ENCODE data around the gene VAX1.
"Not testable (repeated sequence)": the region's sequence is repeated elsewhere in the genome, so short reads cannot be mapped to it uniquely, and the experiment has no call there.

VAX1 gene

DNA sequence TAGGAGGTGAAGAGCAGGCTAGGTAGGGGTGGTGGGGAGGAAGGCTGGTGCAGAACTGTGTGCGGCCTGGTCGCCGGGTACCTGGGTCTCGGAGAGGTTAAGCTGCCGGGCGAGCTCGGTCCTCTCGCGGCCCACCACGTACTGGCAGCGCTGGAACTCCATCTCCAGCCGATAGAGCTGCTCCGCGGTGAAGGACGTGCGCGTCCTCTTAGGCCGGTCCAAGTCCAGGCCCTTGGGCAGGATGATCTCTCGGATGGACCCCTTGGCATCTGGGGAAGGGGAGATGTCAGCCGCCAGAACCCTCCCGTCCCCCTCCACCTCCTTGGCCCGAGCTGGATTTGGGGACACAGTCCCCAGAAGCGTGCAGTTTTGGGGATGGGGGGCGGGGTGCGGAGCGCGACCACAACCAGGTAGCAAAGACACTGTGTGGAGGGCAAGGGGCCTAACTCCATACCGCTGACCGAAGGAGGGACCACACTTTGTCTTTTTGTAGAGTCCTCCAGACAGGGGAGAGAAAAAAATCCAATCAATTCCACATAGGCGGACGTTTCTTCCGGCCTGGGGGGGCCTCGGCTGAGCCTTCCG is 1.6 kb downstream of the VAX1 start:
- DNase-seq (ENCODE audit: low read depth in 2 of 3, low spot score in 1 of 3), result no peak

DNA sequence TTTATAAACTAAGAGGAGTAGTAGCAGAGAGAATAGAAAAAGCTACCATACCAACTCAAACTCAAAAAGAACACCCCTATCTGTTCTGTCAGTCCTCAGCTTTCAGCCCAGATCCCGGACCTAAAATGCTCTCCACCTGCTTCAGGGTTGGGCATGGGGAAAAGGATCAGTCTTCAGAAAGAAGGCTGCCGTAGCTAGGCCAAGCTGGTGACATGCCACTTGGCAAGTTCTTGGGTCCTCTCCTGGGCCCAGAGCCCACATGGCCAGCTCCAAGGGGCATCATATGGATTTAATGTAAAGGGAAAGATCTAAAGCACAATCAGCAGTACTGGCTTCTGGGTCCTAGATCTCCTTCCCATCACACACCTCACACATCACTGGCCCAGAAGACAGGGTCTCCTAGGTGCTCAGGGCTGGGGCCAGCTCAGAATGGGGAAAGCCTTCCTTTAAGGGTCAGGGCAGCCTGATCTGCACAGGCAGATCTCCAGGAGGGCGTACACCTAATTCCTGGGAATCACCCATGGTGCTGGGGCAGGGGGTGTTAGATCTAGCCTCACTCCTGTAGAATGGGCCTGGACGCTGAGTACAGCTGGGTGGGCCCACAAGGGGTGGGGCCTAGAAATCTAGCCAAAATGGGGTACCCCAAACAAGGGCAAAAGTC is 2.5 kb downstream of the VAX1 start:
- no peak for DNase-seq (ENCODE audit: low read depth in 2 of 3, low spot score in 1 of 3)

GRCh38 chr10:117135026-117135372 is 3.1 kb downstream of the VAX1 start:
- DNase-seq (ENCODE audit: low read depth in 2 of 3, low spot score in 1 of 3), result no peak

GRCh38 chr10:117134306-117135025 is 3.6 kb downstream of the VAX1 start:
- DNase-seq (ENCODE audit: low read depth in 2 of 3, low spot score in 1 of 3), result no peak

DNA sequence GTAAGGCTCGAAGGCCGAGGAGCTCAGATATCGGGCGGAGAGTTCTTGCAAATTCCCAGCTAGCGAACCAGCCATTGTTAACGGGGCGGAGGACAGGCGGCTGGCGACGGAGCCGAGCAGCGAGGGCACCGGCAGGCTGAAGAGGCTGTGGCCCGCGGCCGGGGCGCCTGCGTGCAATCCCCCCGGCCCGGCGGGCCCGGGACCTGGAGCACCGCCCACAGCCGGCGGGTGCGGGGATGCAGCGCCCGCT is 4.1 kb downstream of the VAX1 start:
- no peak for DNase-seq (ENCODE audit: low read depth in 2 of 3, low spot score in 1 of 3)

DNA sequence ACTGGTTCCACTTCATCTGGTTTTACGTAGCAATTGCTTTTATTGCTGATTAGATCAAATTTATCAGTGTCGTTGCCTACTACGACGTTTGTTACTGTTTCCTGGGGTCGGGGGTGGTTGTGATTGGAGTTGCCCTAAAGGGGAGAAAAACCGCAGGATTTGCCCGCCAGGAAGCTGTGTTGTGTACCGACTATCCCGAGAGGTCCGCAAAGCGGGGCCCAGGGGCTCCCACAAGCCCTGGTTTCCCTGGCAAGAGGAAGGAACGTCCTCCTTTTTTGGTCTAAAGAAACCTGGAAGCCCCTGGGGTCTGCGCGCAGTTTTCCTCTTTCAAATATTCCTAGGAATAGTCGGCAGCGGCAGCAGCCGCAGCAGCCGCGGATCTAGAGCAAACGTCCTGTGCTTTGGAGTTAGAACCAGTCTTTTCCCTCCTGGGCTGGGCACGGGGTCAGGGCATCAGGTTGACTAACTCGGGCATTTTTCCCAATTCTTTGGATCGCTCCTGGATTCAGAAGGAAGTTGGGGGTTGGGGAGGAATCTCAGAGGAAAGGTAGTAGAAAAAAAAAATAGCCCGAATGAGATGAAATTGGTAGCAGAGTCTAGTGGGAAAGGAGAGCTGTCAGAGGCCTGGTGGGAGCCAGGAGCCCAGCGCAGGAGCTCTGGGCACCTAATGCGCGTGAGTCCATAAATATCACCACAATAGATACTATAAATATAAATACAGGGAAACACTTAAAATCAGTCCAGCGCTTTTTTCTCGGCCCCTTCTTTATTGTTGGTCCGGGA is 4.6 kb downstream of the VAX1 start:
- DNase-seq (ENCODE audit: low read depth in 2 of 3, low spot score in 1 of 3), result no peak

GRCh38 chr10:117132751-117133231 is 5.3 kb downstream of the VAX1 start:
- DNase-seq (ENCODE audit: low read depth in 2 of 3, low spot score in 1 of 3), result no peak

GRCh38 chr10:117131376-117132327 is 6.4 kb downstream of the VAX1 start:
- DNase-seq (ENCODE audit: low read depth in 2 of 3, low spot score in 1 of 3), result no peak

GRCh38 chr10:117130862-117131375 is 7.2 kb downstream of the VAX1 start:
- no peak for DNase-seq (ENCODE audit: low read depth in 2 of 3, low spot score in 1 of 3)

- no peak for DNase-seq (ENCODE audit: low read depth in 2 of 3, low spot score in 1 of 3)
Measured at GRCh38 chr10:117130346-117130745, 7.7 kb downstream of the VAX1 start.

GRCh38 chr10:117126645-117127044 is 11.4 kb downstream of the VAX1 start:
- DNase-seq (ENCODE audit: low read depth in 2 of 3, low spot score in 1 of 3), result not testable (repeated sequence)

GRCh38 chr10:117126034-117126433 is 12.0 kb downstream of the VAX1 start:
- no peak for DNase-seq (ENCODE audit: low read depth in 2 of 3, low spot score in 1 of 3)

- DNase-seq (ENCODE audit: low read depth in 2 of 3, low spot score in 1 of 3), result no peak
Measured at GRCh38 chr10:117112220-117112619, 25.9 kb downstream of the VAX1 start.

DNA sequence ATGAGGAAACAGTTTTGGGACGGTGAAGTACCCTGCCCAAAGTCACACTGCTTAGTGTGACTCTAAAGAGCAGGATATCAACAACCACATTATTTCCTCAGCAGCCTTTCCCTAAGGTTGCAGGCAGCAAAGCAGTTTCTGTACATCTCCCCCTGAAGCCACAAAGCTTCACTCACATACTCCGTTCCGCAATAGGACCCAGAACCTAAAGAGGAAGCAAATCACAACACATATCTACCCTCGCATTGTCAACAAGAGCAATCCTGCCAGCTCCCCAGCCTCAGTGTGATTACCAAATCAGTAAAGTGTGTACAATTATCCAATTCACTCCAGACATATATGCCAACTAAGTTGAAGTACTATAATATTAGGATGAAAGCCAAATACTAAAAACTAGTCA is 30.8 kb downstream of the VAX1 start:
- no peak for DNase-seq (ENCODE audit: low read depth in 2 of 3, low spot score in 1 of 3)

DNA sequence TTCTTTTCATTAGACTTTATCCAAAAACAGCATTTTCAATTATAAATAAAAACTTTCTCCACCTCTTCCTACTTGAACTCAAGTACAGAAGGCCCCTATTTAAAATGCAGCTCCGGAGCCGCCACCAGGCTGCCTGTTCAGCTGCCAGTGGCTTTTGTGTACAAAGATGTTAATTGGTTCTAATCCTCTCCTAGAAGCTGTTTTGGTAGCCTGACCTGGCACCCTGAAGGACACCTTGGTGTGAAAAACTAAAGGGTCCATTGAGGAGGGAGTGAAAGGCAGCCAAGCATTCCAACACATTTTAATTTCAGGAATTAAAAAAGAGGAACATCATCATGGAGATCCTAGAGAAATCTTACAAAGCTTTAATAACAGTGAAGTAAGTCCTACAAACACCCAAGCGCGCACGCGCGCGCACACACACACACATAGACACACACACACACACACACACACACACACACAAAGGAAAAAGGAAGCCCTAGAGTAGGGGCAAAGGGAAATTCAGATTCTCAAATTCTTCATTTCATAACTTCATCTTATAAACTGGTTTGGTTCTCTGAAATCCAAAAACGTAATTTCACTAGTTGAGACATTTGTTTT is 41.4 kb downstream of the VAX1 start:
- no peak for DNase-seq (ENCODE audit: low read depth in 2 of 3, low spot score in 1 of 3)

DNA sequence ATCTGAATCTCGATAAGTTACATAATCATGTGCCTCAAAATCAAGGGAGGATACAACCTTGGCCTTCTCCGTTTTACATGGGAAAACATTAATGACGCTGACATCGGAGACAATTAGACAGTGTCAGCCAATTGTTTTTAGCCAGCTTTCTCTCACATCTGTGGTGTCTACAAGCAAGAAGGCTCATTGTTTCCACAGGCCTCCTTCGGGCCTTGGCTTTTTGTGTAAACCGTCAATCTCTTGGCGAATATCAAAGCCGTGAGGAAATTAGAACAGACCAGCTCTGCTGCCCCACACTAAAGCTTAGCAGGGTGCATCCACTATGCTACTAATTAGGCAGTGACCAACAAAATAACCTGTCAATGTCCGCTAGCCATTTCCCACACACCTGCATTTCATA is 43.2 kb downstream of the VAX1 start:
- no peak for DNase-seq (ENCODE audit: low read depth in 2 of 3, low spot score in 1 of 3)

GRCh38 chr10:117092386-117092785 is 45.7 kb downstream of the VAX1 start:
- DNase-seq (ENCODE audit: low read depth in 2 of 3, low spot score in 1 of 3), result no peak

- DNase-seq (ENCODE audit: low read depth in 2 of 3, low spot score in 1 of 3), result no peak
Measured at GRCh38 chr10:117090834-117091233, 47.2 kb downstream of the VAX1 start.

GRCh38 chr10:117087521-117087920 is 50.5 kb downstream of the VAX1 start:
- DNase-seq (ENCODE audit: low read depth in 2 of 3, low spot score in 1 of 3), result no peak

DNA sequence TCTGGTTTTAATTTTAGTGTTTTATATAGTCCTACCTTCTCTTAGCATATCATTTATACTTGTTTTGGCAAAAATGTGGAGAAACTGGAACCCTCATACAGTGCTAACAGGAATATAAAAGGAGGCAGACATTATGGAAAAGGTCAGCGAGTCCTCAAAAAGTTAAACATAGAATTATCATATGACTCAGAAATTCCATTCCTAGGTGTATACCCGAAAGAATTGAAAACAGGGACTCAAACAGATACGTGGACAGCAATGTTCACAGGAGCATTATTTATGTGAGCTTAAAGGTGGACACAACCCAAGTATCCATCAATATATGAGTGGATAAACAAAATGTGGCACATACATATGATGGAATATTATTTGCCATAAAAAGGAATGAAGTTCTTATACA is 51.5 kb downstream of the VAX1 start:
- no peak for DNase-seq (ENCODE audit: low read depth in 2 of 3, low spot score in 1 of 3)

Data from stimulated activated CD4-positive, alpha-beta T cell treated with anti-CD3 and anti-CD28 coated beads, Interleukin-12 subunit alpha, Interleukin-12 subunit beta, amount 100 ng/mL, for 48 hours (primary cell).